Measurements from ENCODE around the gene TES. TPM values are rescaled to one million over a fixed set of nuclear protein-coding genes. Genes with fewer than 3 reads are reported as not detected.

The TES gene
- total and polyA plus RNA-seq, 11 donors, result 10.3 to 66.9 (median 22.8) TPM

GRCh38 chr7:116224492-116225098 is 14.3 kb downstream of the TES start:
- ATAC-seq (no peak), DNase-seq (no peak)
- TF ChIP-seq POLR2A (IDR thresholded peaks at IDR 0.05) (no peak), CTCF (IDR thresholded peaks at IDR 0.05) (no peak)
- no peaks in the 10 kb centered on the region for H3K9me3 ChIP-seq
- intact Hi-C loops (cut with DNase I), result no loop called here
- no peaks in the 10 kb centered on the region for H3K27me3 ChIP-seq
- 71 to 78% (median 77%) methylated on average over 2 of the region's 2 CpGs for WGBS, 4 donors
- peaks cover 0 to 83% (median 25%) of the 10 kb centered on the region in 12 donors for H3K4me1 ChIP-seq
- peak overlapping the region in 1 of 12 donors; percentile 86 for H3K27ac ChIP-seq
- no peaks in the 10 kb centered on the region for H3K36me3 ChIP-seq
- no peak overlapping the region for H3K4me3 ChIP-seq

GRCh38 chr7:116225860-116226259 is 15.5 kb downstream of the TES start:
- Histone ChIP-seq H3K4me1 (peaks cover 7 to 90% (median 34%) of the 10 kb centered on the region in 12 donors), H3K9me3 (no peaks in the 10 kb centered on the region), H3K4me3 (no peak overlapping the region), H3K27me3 (no peaks in the 10 kb centered on the region), H3K36me3 (no peaks in the 10 kb centered on the region), H3K27ac (peak overlapping the region in 1 of 12 donors; percentile 86)
- TF ChIP-seq POLR2A (IDR thresholded peaks at IDR 0.05), result no peak
- no peak for TF ChIP-seq CTCF (IDR thresholded peaks at IDR 0.05)
- DNase-seq (no peak), ATAC-seq (no peak)
- intact Hi-C loops (cut with DNase I), result no loop called here

GRCh38 chr7:116226664-116227063 is 16.3 kb downstream of the TES start:
- Histone ChIP-seq H3K27me3 (no peaks in the 10 kb centered on the region), H3K4me1 (peaks cover 11 to 98% (median 42%) of the 10 kb centered on the region in 12 donors), H3K36me3 (no peaks in the 10 kb centered on the region), H3K27ac (peak overlapping the region in 2 of 12 donors; percentile 32 to 86), H3K4me3 (no peak overlapping the region), H3K9me3 (no peaks in the 10 kb centered on the region)
- WGBS, 4 donors, result 90 to 95% (median 93%) methylated on average over 2 of the region's 2 CpGs
- ATAC-seq (no peak), DNase-seq (no peak)
- intact Hi-C loops (cut with DNase I), result no loop called here
- TF ChIP-seq CTCF (IDR thresholded peaks at IDR 0.05) (no peak), POLR2A (IDR thresholded peaks at IDR 0.05) (no peak)

- WGBS, 4 donors, result 58 to 64% (median 61%) methylated on average over 2 of the region's 2 CpGs
- ATAC-seq (peak in 3 of 4 donors; percentile 55 to 80 (median 66)), DNase-seq (no peak)
- Histone ChIP-seq H3K4me1 (peaks cover 11 to 98% (median 50%) of the 10 kb centered on the region in 12 donors), H3K27ac (peak overlapping the region in 10 of 12 donors; percentile 11 to 89 (median 52)), H3K27me3 (no peaks in the 10 kb centered on the region), H3K9me3 (no peaks in the 10 kb centered on the region), H3K36me3 (no peaks in the 10 kb centered on the region), H3K4me3 (no peak overlapping the region)
- intact Hi-C loops (cut with DNase I), result loop anchor here in 1 of 10 donors (2.0 kb wide), 1 partner anchor 17 kb away; the partner anchor contains the start of gene TES
- TF ChIP-seq POLR2A (IDR thresholded peaks at IDR 0.05) (no peak), CTCF (IDR thresholded peaks at IDR 0.05) (no peak)
Measured at GRCh38 chr7:116227678-116228239, 17.4 kb downstream of the TES start.

Data from heart left ventricle (tissue), 16 donors.